ENCODE measurements around the gene ZNF583. TPM values are rescaled to one million over a fixed set of nuclear protein-coding genes. Genes with fewer than 3 reads are reported as not detected.

The ZNF583 gene
- total RNA-seq (1 to 10 TPM; 1.7 to 3.4 (median 2.3) TPM), polyA plus RNA-seq (1 to 10 TPM in 1 of 2 donors, under 1 TPM in 1; 0.84 to 1.9 TPM)

DNA sequence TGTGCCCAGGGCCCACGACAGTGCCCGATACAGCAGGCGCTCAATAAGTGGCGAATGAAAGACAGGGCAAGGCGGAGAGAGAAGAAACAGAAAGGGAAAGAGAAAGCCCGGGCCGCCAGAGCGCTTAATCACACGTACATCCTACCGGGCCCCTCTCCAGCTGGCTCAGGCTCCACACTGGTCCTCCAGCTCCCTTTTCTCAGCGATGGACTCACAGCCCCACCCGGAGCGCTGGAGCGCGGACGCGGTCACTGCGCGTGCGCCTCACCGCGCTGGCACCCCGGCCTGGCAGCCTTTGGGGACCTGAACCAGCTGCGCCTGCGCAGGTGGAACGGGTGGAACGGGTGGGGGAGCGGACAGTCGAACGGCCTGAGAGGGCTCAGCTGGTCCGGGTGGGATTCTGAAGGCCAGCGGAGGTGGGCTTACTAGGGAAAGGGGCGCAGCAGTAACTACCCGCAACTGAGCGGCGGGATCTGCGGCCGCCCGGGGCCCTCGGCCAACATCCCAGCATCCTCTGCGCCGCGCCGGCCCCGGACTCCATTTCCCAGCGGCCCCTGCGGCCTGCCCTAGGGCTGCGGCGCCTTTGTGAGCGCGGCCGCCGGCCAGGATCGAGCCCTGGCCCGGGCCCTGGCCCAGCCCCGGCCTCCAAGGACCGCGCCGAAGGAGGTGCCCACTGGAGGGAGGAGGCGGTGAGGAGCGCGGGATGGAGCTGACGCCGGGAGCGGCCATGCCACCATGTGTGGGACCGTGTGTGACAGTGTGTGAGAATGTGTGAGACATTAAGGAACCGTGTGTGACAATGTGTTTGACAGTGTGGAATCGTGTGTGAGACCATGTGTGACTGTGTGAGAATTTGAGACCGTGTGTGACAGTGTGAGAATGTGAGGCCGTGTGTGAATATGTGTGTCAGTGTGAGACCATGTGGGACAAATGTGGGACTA is at the start of gene ZNF583:
ZNF583 (plus strand) TSS at position 569 of the 941 bp plus-strand sequence. CDS start 2,783 bp downstream, outside the sequence.
- no peaks in the 10 kb centered on the region for H3K27me3 ChIP-seq
- ATAC-seq (peak; percentile 96 to 100 (median 98)), FAIRE-seq (no peak), DNase-seq (peak; percentile 95 to 99 (median 97))
- H3K36me3 ChIP-seq = peaks cover 3 to 21% (median 4%) of the 10 kb centered on the region in 3 donors
- TF ChIP-seq, protein P1, sequence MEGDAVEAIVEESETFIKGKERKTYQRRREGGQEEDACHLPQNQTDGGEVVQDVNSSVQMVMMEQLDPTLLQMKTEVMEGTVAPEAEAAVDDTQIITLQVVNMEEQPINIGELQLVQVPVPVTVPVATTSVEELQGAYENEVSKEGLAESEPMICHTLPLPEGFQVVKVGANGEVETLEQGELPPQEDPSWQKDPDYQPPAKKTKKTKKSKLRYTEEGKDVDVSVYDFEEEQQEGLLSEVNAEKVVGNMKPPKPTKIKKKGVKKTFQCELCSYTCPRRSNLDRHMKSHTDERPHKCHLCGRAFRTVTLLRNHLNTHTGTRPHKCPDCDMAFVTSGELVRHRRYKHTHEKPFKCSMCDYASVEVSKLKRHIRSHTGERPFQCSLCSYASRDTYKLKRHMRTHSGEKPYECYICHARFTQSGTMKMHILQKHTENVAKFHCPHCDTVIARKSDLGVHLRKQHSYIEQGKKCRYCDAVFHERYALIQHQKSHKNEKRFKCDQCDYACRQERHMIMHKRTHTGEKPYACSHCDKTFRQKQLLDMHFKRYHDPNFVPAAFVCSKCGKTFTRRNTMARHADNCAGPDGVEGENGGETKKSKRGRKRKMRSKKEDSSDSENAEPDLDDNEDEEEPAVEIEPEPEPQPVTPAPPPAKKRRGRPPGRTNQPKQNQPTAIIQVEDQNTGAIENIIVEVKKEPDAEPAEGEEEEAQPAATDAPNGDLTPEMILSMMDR (IDR thresholded peaks at IDR 0.05) = no peak
- no peaks in the 10 kb centered on the region for H3K9me3 ChIP-seq
- peak within 1 kb of the TSS; percentile 69 to 88 (median 82) for H3K4me3 ChIP-seq
- peaks cover 0 to 5% (median 4%) of the 10 kb centered on the region in 3 donors for H3K4me1 ChIP-seq
- intact Hi-C loops (cut with DNase I) = no loop called here
- 0 to 1% methylated on average over 70 of the region's 70 CpGs for WGBS, 2 donors
- peak within 1 kb of the TSS; percentile 75 to 95 (median 88) for H3K27ac ChIP-seq

DNA sequence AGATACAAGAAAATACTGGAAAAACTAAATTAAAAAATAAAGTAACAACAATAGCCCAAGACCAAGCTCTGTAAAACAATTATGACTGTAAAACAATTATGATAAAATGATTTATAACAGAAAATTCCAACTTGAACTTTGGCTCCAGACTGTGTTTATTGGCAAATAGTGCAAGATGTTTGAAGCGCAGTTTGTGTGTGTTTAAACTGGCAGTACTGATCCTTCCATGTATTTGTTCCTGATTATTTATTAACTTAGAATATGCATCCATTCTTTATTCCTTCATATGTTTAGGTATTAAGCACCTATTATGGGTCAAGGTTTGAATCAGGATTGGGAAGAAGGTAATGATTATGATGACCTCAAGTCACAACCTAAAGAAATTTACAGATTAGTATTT is 48.6 kb upstream of the ZNF583 start:
- intact Hi-C loops (cut with DNase I) = loop anchor here in 1 of 3 donors (10.0 kb wide), 1 partner anchor 281 kb away; no protein-coding TSS in a partner anchor
- Histone ChIP-seq H3K4me1 (no peaks in the 10 kb centered on the region), H3K27me3 (no peaks in the 10 kb centered on the region), H3K4me3 (no peak overlapping the region), H3K36me3 (no peaks in the 10 kb centered on the region), H3K27ac (no peak overlapping the region), H3K9me3 (no peaks in the 10 kb centered on the region)
- no peak for ATAC-seq
- WGBS, 2 donors = 24 to 35% methylated on average over 1 of the region's 1 CpG
- DNase-seq = no peak
- TF ChIP-seq, protein P1 (IDR thresholded peaks at IDR 0.05) = no peak
- no peak for FAIRE-seq

DNA sequence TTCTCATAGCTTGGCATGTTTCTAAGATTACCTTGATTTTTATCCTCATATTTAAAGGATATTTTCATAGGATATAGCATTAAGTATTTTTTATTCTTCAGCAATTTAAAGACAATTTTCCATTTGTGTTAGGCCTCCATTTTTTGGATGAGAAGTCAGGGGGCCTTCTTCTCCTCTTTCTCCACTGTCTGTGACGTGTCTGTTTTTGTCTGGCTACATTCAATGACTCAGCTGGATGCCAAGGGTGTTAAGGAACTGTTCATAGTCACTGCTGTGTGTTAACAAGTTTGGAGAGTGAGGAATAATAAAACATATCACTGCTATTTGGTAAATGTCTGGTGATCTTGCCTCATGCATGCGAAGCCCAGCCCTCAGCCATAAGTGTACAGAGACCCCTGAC is 47.2 kb upstream of the ZNF583 start:
- Histone ChIP-seq H3K4me1 (no peaks in the 10 kb centered on the region), H3K27me3 (no peaks in the 10 kb centered on the region), H3K36me3 (no peaks in the 10 kb centered on the region), H3K4me3 (no peak overlapping the region), H3K27ac (no peak overlapping the region), H3K9me3 (no peaks in the 10 kb centered on the region)
- TF ChIP-seq, protein P1 (IDR thresholded peaks at IDR 0.05) = no peak
- ATAC-seq = no peak
- FAIRE-seq = no peak
- DNase-seq = no peak
- intact Hi-C loops (cut with DNase I) = loop anchor here in 1 of 3 donors (10.0 kb wide), 1 partner anchor 282 kb away; no protein-coding TSS in a partner anchor
- WGBS, 2 donors = 75 to 93% methylated on average over 2 of the region's 2 CpGs

DNA sequence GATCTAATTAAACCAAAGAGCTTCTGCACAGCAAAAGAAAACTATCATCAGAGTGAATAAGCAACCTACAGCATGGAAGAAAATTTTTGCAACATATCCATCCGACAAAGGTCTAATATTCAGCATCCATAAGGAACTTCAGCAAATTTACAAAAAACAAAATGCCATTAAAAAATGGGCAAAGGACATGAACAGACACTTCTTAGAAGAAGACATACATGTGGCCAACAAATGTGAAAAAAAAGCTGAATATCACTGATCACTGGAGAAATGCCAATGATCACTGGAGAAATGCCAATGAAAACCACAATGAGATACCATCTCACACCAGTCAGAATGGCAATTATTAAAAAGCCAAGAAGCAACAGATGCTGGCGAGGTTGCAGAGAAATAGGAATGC is 43.3 kb upstream of the ZNF583 start:
- H3K27ac ChIP-seq = no peak overlapping the region
- FAIRE-seq (no peak), DNase-seq (no peak), ATAC-seq (no peak)
- no peaks in the 10 kb centered on the region for H3K27me3 ChIP-seq
- H3K36me3 ChIP-seq = no peaks in the 10 kb centered on the region
- intact Hi-C loops (cut with DNase I) = no loop called here
- no peak overlapping the region for H3K4me3 ChIP-seq
- WGBS, 2 donors = 86 to 93% methylated on average over 2 of the region's 2 CpGs
- TF ChIP-seq, protein P1 (IDR thresholded peaks at IDR 0.05) = no peak
- no peaks in the 10 kb centered on the region for H3K9me3 ChIP-seq
- no peaks in the 10 kb centered on the region for H3K4me1 ChIP-seq
